ENCODE data around the gene CYTH1.

Gene CYTH1

GRCh38 chr17:78716292-78716691, 65.8 kb downstream of the CYTH1 start:
- DNase-seq (ENCODE audit: low read depth, low spot score): no peak

DNA sequence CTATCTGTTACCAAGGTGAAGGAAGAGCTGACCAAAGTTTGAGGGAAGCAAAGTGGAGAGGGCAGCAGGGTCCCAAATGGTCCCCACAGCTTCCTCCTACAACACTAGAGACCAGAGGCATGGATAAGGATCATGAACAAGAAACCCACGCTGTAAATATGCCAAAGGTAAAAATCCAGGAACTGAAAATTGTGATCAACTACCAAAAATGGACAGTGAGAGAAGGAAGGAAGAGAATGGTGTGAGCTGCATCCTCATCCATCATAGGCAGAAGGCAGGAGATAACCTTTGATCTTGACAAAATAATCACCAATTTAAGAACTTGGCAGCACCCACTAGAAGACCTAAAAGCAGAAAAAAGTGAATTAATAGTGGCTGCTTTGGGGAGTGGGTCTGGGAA, 66.2 kb downstream of the CYTH1 start:
- DNase-seq (ENCODE audit: low read depth, low spot score): no peak

DNA sequence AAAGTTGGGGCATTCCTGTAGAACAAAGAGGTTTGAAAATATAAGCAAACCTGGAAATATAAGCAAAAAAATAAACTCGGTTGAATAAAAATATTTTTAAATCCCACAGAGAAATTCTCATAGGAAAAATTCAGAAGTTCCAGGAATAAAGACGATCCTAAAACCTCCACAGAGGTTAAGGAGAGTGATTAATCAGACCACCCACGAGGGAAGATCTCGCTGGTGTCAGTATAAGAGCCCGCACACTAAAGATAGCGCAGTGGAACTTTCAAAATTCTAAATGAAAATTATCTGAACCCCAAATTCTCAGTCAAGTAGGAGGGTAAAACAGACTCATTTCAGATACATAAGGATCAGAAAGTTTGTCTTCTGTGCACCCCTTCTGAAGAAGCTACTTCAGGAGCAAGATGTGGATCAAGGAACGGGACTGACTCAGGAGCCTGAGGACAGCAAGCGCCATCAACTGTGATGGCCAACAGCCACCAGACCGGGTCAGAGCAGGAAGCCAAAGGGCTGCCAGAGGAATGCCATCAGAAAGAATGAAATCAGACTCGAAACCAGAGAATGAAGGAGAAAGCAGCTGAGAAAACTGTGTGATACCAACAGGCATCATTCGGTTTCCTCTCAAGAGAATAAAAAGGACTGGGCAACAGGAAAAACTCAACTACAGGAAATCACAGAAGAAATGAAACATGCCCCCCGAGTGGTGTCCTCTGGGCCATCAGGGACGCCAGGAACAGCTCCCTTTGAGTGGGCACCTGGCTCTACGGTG, 66.9 kb downstream of the CYTH1 start:
- DNase-seq (ENCODE audit: low read depth, low spot score): no peak

DNA sequence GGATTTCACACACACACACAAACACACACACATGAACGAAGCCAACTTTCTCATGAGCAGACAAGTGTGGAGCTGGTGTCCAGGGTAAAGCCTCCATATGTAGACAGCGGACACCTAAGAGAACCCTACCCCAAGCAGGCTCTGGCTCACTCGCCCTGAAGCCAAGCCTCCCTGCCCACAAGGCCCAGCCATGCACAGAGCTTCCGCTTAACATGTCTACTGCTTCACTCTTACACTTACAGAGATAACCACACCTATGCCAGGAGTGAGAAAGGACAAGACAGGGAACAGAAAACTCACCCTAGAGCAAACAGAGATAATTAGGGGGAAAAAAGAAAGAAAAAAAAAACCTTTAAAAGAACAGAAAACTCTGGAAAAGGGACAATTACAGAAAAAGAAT, 67.5 kb downstream of the CYTH1 start:
- DNase-seq (ENCODE audit: low read depth, low spot score): no peak

- DNase-seq (ENCODE audit: low read depth, low spot score): no peak
Measured at GRCh38 chr17:78712043-78712442, 70.0 kb downstream of the CYTH1 start.

GRCh38 chr17:78710607-78711006, 71.5 kb downstream of the CYTH1 start:
- DNase-seq (ENCODE audit: low read depth, low spot score): no peak

- DNase-seq (ENCODE audit: low read depth, low spot score): no peak
Measured at GRCh38 chr17:78709751-78710181, 72.3 kb downstream of the CYTH1 start.

DNA sequence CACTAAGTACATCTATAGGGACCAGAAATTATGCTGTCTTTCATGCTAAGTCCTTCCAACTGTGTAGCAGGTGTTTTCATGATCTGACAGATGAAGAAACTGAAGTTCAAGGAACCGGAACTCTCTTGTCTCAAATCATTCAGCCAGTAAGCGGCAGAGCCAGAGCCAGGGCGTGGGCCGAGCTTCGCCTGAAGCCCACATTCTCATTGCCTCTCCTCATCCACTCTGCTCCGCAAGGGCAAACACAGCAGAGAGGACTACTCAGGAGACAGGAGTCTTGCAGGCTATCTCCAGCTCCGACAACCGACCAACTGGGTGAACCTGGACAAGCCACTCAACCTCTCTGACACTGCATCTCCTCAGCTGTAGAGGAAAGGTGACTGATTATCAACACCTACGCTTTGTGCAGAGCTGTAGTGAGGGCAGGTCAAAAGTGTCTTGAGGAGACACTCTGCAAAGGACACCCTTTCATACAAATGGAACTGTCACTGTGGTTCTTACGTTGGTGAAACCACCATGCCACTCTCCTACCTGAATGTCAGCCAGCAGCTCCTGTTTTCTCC, 72.9 kb downstream of the CYTH1 start:
- no peak for DNase-seq (ENCODE audit: low read depth, low spot score)

DNA sequence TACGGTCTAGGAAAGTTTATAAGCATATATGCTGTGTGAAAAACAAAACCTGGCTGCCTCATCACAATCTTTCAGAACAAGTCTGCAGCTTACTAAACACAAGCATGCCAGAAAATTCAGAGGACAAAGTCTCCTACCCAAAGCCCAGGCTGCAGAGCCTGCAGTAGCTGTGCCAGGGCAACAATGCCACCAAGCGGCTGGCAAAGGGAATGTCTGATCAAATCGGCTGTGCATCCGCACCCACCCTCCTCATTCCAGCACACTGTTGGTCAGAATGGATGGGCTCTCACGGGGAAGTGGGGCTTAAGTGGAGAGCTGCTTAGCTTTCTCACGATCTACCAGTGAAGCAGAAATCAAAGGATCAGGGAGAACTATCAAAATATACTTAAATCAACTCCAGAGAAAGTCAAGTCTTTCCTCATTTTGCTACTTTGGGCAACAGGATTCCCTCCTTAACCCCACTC, 73.5 kb downstream of the CYTH1 start:
- DNase-seq (ENCODE audit: low read depth, low spot score): peak; percentile 47

DNA sequence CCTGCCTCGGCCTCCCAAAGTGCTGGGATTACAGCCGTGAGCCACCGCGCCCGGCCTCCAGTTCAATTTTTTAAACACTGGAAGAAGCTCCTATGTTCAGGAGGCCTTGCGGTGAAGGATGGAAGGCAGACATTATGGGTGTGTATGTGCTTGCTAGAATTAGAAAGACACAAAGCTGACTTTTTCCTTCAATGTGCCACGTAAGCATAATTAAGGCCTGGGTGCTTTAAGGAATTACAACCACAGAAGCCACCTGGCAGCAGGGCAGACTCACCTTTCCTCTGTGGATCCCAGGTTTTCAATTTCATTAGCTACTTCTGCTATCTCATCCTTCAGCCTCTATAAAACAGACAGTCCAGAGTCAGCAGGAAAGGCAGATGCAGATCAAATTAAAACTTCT, 74.2 kb downstream of the CYTH1 start:
- no peak for DNase-seq (ENCODE audit: low read depth, low spot score)

DNA sequence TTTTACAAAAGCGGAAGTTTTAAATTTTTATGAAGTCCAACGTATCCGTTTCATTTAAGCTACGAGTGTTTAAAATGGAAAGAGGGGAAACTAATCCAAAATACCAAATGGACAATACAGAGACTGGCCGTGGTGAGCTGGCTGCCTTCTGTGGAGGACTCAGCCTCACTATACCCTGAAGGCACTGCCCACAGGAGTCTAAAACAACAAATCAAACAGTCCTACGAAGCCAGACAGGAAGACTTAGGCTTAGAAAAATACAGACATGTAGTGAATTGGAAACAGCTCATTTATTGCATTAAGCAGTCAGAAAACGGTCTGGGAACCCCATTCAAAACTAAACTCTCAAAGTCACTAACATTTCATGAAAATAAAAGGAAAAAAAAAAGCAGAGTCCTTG, 75.1 kb downstream of the CYTH1 start:
- no peak for DNase-seq (ENCODE audit: low read depth, low spot score)

DNA sequence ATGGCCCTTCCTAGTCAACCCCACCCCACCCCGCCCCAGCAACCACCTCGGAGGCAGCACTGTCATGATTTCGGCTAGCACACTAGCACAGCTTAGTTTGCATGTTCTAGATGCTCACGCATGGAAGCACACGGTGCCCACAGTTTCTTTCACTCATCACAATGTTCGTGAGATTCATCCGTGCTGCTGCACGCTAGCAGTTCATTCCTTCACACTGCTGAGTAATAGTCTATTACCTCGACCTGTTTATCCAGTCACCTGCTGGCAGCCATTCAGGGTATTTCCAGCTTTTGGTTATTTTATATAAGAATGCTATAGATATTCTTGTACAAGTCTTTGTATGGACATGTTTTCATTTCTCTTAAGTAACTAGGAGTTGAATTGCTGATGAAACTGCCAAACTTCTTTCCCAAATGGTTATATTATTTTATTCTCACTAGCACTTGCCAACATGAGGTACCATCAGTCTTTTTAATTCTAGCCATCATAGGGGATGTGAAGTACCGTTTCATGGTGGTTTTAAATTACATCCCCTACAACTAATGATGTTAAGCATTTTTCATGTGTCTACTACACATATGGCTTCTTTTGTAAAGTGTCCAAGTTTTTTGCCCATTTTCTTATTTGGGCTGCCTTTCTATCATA, 75.7 kb downstream of the CYTH1 start:
- DNase-seq (ENCODE audit: low read depth, low spot score): no peak

DNA sequence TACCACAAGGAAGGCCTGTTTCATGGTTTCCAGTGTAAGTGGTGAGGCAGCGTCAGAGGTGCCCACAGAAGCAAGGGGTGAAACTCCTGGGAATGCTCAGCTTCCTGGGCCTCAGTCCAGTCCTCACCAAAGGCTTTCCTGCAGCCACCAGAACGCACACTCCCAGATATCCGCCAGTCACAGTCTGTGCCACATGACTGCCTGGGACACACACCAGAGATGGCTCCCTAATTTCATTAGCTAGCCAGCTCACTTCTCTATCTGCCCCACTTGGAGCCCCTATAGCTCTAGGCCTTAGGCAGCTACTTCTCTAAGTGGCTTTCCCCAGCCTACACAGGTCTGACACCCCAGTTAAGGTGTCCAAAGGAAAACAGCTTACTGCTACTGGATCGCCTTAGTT, 77.0 kb downstream of the CYTH1 start:
- no peak for DNase-seq (ENCODE audit: low read depth, low spot score)

DNA sequence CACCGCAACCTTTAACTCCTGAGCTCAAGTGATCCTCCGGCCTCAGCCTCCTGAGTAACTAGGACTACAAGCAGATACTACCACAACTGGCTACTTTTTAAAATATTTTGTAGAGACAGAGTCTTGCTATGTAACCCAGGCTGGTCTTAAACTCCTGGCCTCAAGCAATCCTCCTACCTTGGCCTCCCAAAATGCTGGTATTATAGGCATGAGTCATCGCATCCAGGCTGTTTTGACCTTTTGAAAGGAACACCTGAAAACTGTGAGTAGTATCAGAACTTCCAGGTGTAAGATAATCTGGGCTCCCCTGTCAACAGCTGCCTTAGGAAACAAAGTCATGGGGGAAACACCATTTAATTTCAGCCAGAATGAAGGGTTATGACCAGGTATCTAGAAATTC, 77.5 kb downstream of the CYTH1 start:
- no peak for DNase-seq (ENCODE audit: low read depth, low spot score)

- DNase-seq (ENCODE audit: low read depth, low spot score): no peak
Measured at GRCh38 chr17:78697554-78698343, 84.3 kb downstream of the CYTH1 start.

DNA sequence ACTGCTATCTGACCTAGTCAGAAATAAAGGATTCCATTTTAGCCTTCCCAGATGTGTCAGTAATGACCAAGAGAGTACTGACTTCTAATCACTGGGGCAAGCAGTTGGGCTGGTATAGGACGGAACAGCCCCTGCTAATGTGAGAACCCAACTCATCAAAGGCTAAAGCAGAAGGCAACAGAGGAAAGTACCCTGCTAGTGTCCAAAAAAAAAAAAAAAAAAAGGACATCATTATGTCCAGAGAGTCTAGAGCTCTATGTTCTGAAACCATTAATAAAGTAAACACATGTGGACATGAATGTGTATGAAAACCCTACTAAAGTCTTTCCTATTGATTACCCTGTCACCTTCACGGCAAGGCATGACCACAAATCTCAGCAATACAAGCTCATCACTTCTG, 85.0 kb downstream of the CYTH1 start:
- DNase-seq (ENCODE audit: low read depth, low spot score): no peak

- no peak for DNase-seq (ENCODE audit: low read depth, low spot score)
Measured at GRCh38 chr17:78696016-78696982, 85.8 kb downstream of the CYTH1 start.

- DNase-seq (ENCODE audit: low read depth, low spot score): no peak
Measured at GRCh38 chr17:78694805-78695531, 87.1 kb downstream of the CYTH1 start.

DNA sequence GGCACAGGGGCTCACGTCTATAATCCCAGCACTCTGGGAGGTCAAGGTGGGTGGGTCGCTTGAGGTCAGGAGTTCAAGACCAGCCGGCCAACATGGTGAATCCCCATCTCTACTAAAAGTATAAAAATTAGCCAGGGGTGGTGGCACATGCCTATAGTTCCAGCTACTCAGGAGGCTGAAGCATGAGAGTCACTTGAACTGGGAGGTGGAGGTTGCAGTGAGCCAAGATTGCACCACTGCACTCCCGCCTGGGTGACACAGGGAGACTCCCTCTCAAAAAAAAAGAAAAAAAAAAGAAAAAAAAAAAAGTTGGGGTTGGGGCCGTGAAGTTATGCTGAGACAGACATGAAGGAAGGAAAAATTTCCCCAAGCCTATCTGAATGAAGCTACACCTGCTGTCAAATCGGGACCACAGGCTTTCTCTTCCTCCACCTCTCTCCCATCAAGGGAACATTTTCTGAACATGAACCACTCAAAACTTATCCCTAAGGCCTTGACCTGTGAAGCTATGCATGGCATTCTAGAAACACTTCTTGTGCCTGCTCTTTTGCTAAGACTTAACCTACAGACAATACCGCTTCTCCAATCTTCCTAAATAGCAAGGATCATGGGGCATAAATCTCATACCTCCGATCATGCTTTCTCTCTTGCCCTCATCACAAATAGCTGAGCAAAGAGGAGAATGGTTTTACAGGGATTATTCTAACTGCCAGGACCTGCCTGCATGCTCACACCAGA, 88.6 kb downstream of the CYTH1 start:
- no peak for DNase-seq (ENCODE audit: low read depth, low spot score)

All from iPS DF 19.7 (cell line).